KMS-11 (cell line): ENCODE data around the gene C2CD2.

Source experiments
- H2AFZ ChIP-seq: fragments of 200-600 bp; sonication (generic); 2 replicates; pipeline ENCODE4 v1.6.1; 2016; ENCODE audit warnings: antibody characterized with exemption, mixed run types, low read depth
- H3K27ac ChIP-seq: fragments of 200-600 bp; sonication (generic); 2 replicates; pipeline ENCODE4 v1.6.1; 2016; ENCODE audit warnings: mild to moderate bottlenecking, mixed run types
- H3K27me3 ChIP-seq: fragments of 200-600 bp; sonication (generic); 2 replicates; pipeline ENCODE4 v1.6.1; 2017; ENCODE audit warnings: mild to moderate bottlenecking, low read depth, mixed run types, moderate library complexity; ENCODE audit not compliant: insufficient read depth
- H3K36me3 ChIP-seq: fragments of 200-600 bp; sonication (generic); 2 replicates; pipeline ENCODE4 v1.6.1; 2017; ENCODE audit warnings: mild to moderate bottlenecking, mixed run types; ENCODE audit not compliant: insufficient read depth
- H3K4me1 ChIP-seq: fragments of 200-600 bp; sonication (generic); 2 replicates; pipeline ENCODE4 v1.6.1; 2016; ENCODE audit warnings: mild to moderate bottlenecking, low read depth, mixed run types; ENCODE audit not compliant: poor library complexity, severe bottlenecking
- H3K4me2 ChIP-seq: fragments of 200-600 bp; sonication (generic); 2 replicates; pipeline ENCODE4 v1.7.0; 2016; ENCODE audit warnings: mild to moderate bottlenecking, mixed run types
- H3K4me3 ChIP-seq: fragments of 200-600 bp; sonication (generic); IDR thresholded peaks from 2 replicates; pipeline ENCODE4 v1.6.1; 2017; ENCODE audit warnings: low read depth, low read length, mixed read lengths; ENCODE audit not compliant: insufficient read depth
- H3K79me2 ChIP-seq: fragments of 200-600 bp; sonication (generic); 2 replicates; pipeline ENCODE4 v1.6.1; 2016; ENCODE audit warnings: low read depth, mixed run types; ENCODE audit not compliant: insufficient read depth
- H3K9ac ChIP-seq: fragments of 200-600 bp; sonication (generic); 2 replicates; pipeline ENCODE4 v1.6.1; 2016; ENCODE audit warnings: mild to moderate bottlenecking, mixed run types
- H4K20me1 ChIP-seq: fragments of 200-600 bp; sonication (generic); 2 replicates; pipeline ENCODE4 v1.6.1; 2016; ENCODE audit warnings: mild to moderate bottlenecking, mixed run types; ENCODE audit not compliant: insufficient read depth
- CTCF ChIP-seq: fragments of 200-600 bp; sonication (generic); conservative IDR thresholded peaks from 2 replicates; pipeline ENCODE4 v1.6.1; 2017; ENCODE audit warnings: low read depth, mild to moderate bottlenecking, antibody characterized with exemption, low read length, moderate library complexity, mixed read lengths

Gene C2CD2

GRCh38 chr21:41992576-41992975 is 38.8 kb upstream of the C2CD2 start:
- Histone ChIP-seq H3K27me3 (no peaks in the 10 kb centered on the region), H3K27ac (no peak overlapping the region), H3K4me3 (no peak overlapping the region), H3K36me3 (0 out of 2 replicates have a peak, but pooled peaks cover 12% of the 10 kb centered on the region), H2AFZ (no peak overlapping the region), H3K4me2 (no peak overlapping the region), H3K79me2 (no peaks in the 10 kb centered on the region), H3K9ac (no peak overlapping the region), H3K4me1 (no peaks in the 10 kb centered on the region), H4K20me1 (no peaks in the 10 kb centered on the region)
- no peak for TF ChIP-seq CTCF

- Histone ChIP-seq H3K27ac (no peak overlapping the region), H3K79me2 (no peaks in the 10 kb centered on the region), H3K36me3 (0 out of 2 replicates have a peak, but pooled peaks cover 12% of the 10 kb centered on the region), H4K20me1 (no peaks in the 10 kb centered on the region), H3K4me3 (no peak overlapping the region), H3K9ac (no peak overlapping the region), H2AFZ (no peak overlapping the region), H3K4me2 (no peak overlapping the region), H3K27me3 (no peaks in the 10 kb centered on the region), H3K4me1 (no peaks in the 10 kb centered on the region)
- no peak for TF ChIP-seq CTCF
These were observed 37.8 kb upstream of the C2CD2 start for GRCh38 chr21:41991659-41992058.

- H3K9ac ChIP-seq: no peak overlapping the region
- no peak for TF ChIP-seq CTCF
- H3K27ac ChIP-seq: no peak overlapping the region
- H2AFZ ChIP-seq: no peak overlapping the region
- H3K27me3 ChIP-seq: no peaks in the 10 kb centered on the region
- H3K4me2 ChIP-seq: no peak overlapping the region
- 0 out of 2 replicates have a peak, but pooled peaks cover 12% of the 10 kb centered on the region for H3K36me3 ChIP-seq
- no peaks in the 10 kb centered on the region for H3K79me2 ChIP-seq
- H3K4me3 ChIP-seq: no peak overlapping the region
- no peaks in the 10 kb centered on the region for H3K4me1 ChIP-seq
- H4K20me1 ChIP-seq: no peaks in the 10 kb centered on the region
These were observed 35.9 kb upstream of the C2CD2 start for GRCh38 chr21:41989698-41990097.

GRCh38 chr21:41987310-41987709 is 33.5 kb upstream of the C2CD2 start:
- Histone ChIP-seq H3K36me3 (no peaks in the 10 kb centered on the region), H4K20me1 (no peaks in the 10 kb centered on the region), H3K27ac (no peak overlapping the region), H3K79me2 (no peaks in the 10 kb centered on the region), H3K27me3 (no peaks in the 10 kb centered on the region), H3K9ac (no peak overlapping the region), H3K4me1 (no peaks in the 10 kb centered on the region), H3K4me3 (no peak overlapping the region), H2AFZ (no peak overlapping the region), H3K4me2 (no peak overlapping the region)
- TF ChIP-seq CTCF: no peak
